ENCODE data around the gene INSL3.

DNA sequence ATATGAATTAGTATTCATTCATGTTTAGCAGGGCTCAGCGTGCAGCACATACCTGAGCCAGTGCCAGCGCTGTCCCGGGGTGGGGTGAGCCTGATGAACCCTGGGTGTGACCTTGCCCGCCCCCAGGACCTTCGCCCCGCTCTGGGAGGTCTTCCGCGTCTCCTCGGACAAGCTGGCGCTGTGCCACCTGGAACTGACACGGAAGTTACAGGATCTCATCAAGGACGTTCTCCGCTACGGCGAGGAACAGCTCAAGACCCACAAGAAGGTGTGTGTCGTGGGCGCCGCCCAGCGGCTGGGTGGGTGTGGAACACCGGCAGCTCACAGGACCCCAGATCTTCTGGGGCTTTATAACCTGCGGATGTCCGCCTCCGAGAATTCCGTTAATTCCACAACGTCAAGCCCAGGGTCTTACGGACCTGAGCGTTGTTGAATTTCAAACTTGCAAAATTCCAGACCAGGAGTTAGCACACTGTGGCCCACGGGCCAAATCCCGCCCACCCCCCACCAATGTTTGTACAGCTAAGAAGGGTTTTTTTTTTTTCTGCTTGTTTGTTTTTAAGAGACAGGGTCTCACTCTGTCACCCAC, 54.7 kb downstream of the INSL3 start:
- TF ChIP-seq EZH2 (IDR thresholded peaks at IDR 0.05; ENCODE audit: borderline replicate concordance, low read depth, low read length, poor library complexity, severe bottlenecking): no peak
- TF ChIP-seq, protein P1, sequence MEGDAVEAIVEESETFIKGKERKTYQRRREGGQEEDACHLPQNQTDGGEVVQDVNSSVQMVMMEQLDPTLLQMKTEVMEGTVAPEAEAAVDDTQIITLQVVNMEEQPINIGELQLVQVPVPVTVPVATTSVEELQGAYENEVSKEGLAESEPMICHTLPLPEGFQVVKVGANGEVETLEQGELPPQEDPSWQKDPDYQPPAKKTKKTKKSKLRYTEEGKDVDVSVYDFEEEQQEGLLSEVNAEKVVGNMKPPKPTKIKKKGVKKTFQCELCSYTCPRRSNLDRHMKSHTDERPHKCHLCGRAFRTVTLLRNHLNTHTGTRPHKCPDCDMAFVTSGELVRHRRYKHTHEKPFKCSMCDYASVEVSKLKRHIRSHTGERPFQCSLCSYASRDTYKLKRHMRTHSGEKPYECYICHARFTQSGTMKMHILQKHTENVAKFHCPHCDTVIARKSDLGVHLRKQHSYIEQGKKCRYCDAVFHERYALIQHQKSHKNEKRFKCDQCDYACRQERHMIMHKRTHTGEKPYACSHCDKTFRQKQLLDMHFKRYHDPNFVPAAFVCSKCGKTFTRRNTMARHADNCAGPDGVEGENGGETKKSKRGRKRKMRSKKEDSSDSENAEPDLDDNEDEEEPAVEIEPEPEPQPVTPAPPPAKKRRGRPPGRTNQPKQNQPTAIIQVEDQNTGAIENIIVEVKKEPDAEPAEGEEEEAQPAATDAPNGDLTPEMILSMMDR (conservative IDR thresholded peaks at IDR 0.05; ENCODE audit: low read depth, low read length): peak; percentile 94
